UCSD-AML1 (cell line): ENCODE data around the gene MACF1.

ENCODE experiments used
- DNase-seq: peaks from one replicate; lab custom pipeline; 2025; ENCODE audit not compliant: unreplicated experiment; lab: John Stamatoyannopoulos, UW

Gene MACF1

DNA sequence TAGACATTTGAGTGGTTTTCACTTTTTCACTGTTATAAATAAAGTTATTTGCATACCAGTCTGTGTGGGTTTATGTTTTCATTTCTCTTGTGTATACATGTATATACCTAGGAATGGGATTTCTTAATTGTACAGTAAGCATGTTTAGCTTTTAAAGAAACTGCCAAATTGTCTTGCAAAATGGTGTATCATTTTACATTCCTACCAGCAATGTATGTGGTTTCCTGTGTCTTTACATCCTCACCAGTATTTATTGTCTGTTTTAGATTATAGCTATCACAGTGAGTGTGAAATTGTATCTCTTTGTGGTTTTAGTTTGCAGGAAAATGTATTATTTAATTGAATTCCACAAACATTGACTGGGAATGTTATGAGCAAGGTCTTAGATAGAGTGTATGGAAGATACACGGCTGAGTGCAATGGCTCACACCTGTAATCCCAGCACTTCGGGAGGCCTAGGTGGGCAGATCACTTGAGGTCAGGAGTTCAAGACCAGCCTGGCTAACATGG, 57.3 kb downstream of the MACF1 start:
- no peak for DNase-seq

DNA sequence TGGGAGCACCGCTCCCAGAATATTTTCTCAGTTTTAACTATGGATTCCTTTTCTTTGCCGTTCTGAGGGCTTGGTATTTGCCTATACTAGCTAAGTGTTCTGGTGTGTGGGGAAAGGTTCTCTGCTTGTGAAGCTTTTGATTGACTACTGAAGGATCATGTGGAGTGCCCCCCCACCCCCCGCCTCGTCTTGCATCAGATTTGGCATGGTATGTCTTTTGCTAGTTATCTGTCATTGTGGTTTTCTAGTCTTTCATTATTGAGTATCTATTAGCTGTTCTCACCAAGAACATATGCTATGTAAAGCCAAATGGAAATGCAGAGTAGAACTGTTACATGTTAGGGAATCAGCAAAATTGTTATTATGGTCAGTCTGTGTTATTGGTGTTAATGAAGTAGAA, 58.3 kb downstream of the MACF1 start:
- no peak for DNase-seq

DNA sequence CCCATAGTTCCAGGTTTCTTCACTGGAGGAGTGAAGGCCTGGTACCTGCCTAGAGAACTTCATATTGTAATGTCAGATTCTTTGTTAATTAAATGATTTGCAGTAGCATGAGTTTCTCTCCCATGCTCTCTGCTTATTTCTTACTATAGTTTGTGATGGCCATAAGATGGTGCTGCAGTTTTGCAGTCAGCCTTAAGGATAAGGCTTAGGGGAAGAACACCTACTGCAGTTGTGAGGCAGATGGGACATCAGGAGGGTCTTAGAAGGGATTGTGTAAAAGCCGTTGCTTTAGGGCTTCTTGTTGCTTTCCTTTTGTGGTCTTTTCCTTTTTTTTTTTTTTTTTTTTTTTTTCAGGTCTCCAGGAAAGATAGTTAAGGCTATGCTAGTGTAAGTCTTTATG, 61.8 kb downstream of the MACF1 start:
- no peak for DNase-seq

DNA sequence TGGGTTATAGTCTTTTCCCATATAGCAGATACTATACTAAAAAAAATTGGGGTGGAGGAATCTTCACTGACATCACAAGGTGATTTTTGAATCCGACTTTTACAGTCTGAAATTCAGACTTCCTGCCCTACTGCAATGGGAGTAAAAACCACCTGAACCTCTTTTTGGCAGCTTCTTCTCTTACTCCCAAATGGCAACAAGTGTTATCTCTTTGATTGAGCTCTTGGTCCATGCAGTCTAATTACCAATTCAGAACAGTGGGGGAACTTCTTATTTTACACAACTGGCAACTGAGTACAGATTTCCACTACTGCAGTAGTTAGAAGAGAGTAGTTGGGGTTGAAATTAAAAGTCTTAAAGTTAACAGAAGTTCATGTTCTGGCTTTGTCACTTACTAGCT, 62.3 kb downstream of the MACF1 start:
- no peak for DNase-seq

DNA sequence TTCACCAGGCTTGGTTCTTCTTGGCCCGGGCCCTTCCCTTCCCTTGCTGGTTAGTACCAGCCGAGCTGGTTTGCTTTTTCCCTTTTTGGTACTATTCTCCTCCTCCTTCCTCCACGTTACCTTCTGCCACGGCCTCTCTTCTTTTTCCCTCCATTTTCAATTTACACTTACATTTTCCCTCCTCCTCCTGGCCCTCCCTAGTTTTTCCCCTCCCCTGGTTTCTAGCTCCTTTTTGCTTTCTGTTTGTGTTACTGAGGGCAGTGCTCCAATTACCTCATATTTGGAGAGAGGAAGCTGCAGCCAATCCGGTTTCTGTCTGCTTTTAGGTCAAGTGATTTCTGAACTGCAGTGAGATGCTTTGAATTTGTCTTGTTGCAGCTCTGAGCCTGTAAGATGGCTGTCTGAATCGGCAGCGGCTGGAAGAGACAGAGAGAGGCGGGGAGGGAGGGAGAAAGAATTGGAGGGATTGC, 63.7 kb downstream of the MACF1 start:
- no peak for DNase-seq

DNA sequence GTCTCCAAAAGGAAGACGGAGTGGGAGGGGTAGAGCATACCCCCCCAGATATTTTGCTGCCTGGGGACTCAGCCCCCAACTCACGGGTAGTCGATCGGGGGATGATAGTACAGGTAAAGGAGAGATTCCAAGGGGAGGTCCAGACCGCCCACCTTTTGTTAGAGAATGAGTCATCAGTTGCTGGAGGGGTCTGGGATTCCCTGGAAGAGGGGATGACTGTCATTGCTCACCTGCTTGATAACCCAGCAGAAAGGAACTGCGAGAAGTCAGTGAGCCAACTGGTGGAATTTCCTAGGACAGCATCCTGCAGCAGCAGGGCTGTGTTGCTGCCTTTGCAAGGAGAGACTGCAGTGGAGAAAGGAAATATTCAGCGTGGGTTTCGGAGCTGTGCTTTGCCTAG, 64.4 kb downstream of the MACF1 start:
- DNase-seq: no peak

DNA sequence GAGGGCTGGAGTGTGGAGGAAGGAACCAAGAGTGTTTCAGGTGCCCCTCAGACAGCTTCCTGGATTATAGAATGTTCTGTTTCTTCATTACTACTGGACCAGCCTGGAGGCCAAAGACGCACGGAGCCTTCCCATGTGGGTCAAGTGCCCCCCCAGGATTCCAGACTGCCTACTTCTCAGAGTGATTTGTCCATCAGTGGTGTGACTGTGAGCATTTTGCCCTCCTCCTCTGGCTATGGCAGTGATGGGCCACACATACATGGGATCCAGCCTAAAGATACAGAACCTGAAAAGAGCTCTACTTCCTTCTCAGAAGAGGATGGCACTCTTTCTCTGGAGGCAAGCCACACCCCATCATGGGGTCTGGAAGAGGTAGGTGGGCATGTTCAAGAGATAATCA, 64.9 kb downstream of the MACF1 start:
- DNase-seq: no peak

DNA sequence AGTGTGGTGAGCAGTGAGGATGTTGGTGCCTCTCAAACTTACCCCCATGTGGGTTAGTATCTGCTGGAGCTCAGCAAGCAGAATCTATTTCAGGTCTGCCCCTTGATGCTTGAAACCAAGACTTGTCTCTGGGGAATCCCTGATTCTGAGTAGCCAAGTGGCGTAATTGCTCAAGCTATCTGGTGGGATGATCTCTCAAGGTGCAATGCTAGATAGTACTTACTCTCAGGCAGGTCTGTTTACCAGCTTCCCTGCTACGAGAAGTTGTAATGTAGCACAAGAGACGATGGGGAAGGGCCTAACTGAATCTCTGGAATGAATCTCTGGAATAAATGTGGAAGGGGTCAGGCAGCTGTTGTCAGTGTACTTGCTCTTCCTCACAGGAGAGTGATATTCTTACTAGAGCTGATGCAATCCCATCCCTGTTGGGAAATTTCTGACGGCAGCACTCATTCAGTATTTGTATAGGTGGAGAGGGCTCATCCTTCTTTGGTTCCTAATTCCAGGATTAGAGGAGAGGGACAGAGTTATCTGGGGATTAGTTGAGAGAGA, 65.4 kb downstream of the MACF1 start:
- no peak for DNase-seq

DNA sequence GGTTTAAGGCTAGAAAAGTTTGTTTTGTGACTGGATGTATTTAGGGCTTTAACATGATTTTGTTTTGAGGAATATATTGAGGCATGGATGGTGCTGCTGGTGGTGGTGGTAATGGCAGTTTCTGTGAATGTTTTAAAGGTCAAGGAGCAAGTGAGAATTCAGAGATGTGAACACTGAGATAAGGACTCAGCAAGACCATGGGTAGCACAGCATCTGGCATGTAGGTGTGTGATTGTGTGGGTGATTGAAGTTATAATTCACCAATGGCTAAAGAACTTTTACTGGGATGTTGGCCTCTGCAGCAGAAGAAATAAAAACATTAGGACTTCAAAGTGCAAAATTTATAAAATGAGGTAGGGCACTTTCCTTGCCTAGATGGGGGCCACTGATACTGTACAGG, 65.9 kb downstream of the MACF1 start:
- DNase-seq: no peak

DNA sequence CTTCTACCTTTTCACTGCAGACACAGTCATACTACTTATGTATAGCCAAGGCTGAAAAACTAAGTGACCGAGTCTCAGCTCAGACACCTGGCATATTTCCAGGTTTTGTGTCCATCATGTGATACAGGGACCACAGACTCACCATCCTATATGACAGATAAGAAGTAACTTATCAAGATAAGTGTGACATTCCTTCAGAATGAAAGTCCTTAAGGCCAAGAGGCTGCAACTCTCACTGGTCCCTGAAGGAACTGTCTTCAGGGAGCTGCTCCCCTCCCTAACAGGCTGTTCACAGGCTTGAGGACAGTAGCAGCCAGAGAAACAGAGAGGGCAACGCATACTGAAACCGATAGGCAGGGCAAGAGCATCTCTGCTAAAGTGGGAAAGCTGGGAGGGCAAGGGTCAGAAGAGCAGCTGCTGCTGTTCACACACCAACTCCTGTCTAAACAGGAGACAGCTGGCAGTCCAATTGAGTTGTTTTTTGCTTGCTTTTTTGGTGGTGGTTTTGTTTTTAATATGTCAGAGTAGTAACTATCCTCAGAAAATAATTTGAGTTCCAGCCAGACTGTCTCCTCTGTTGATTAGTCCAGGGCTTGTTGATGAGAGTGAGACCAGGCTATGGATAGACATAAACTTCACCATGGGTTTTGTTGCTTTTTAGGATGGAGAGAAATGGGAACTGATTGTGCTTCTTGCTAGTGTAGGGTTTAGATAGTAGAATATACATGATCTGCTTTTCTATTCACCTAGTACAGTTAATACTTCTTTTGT, 67.7 kb downstream of the MACF1 start:
- no peak for DNase-seq

DNA sequence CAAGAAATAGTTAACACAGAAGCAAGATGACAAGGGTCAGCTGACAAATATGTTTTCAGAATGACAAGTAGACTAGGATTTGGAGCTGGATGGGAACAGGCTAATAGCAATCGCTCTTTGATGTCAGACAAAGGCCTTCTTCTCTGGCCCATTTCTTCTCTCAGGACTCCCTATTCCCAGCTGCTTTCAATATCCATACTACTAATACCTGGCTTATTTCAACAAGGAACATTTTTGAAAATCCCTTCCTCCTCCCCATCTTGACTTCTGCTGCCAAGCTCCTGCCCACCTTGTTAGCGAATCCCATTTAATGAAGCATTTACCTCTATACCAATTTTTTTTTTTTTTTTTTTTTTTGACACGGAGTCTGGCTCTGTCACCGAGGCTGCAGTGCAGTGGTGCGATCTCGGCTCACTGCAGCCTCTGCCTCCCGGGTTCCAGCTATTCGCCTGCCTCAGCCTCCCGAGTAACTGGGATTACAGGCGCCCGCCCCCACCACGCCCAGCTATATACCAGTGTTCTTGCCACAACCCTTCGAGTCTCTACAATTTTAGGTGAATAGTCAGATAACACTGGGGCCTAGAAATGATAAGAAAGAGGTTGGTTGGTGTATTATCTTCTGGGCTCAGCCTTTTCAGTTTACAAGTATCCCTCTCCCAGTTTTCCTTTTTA, 68.4 kb downstream of the MACF1 start:
- DNase-seq: no peak

DNA sequence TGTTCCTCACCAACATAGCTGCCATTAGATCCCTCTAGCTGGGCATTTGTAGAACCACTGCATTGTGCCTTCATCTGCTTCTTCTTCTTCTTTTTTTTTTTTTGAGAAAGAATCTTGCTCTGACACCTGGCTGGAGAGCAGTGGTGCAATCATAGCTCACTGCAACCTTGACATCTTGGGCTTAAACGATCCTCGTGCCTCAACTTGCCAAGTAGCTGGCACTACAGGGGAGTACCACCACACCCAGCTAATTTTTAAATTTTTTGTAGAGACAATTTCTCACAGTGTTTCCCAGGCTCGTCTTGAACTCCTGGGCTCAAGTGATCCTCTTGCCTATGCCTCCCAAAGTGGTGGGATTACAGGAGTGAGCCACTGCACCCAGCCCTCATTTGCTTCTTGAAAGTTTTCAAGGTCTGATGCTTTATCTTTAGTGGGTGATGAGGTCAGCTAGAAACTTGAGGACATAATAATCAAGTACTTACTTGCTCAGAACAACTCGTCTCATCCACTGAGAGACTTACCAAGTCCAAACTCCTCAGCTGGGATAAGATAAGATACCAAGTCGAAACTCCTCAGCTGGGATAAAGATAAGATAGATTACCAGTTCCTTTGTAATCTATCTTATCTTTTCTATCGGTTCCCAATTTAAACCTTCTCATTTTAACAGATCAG, 71.5 kb downstream of the MACF1 start:
- no peak for DNase-seq

DNA sequence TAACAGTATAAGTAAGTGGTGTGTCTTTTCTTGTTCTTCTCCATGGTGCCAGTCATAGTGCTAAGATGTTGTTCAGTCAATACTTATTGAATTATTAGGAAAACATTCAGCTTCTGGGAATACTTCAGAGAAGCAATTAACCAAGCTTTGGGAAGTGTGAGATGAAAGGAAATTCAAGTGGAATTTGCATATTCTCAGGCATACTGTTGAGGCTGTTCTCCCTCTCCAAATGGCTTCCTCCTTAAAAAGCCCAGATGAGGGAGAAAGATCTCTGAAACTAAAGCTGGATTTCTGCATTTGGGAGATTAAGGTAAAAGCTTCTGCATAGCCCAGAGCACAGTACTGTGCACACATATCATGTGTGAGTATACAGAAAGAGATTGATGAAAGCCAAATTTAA, 73.4 kb downstream of the MACF1 start:
- DNase-seq: no peak

DNA sequence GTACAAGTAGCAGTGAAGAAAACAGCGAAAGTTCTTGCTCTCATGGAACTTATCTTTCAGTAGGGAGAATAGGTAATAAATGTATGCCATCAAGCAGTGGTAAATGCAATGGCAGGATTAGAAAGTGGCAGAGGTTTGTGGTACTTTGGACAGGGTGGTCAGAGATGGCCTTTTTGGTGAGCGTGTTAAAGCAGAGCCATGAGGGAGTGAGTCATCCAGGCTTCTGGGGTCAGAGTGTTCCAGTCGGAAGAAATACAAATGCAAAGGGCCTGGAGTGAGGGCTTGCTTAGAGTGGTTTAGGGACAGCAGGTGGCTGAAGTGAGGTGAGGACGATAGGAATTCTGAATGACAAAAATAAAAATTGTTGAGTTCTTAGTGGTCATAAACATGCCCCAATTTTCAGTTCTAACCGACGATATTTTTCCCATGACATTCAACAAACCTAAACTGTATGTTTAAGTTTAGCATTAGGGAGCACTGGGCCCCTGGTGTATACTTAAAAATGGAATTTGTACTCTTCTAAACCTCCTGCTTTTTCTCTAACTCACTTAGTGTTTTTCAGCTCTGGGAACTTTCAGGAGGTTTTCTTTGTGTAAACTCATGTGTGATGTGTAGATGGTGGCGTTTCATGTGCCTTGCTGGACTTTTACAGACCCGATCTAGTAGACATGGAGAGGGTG, 78.2 kb downstream of the MACF1 start:
- DNase-seq: no peak

DNA sequence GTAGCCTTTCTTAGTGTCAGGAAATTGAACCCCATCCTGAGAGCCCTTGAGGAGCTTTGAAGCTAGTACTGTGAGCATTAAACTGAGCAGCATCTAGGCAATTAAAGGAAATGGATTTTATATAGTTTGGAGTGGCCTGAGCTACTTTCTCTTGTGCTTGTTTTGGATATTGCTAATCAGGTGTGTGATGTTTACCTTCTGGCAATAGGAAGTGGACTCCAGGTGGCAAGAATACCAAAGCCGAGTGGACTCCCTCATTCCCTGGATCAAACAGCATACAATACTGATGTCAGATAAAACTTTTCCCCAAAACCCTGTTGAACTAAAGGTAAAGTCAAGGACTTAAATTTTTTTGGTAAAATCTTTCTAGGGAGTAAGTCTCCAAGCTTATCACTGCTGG, 79.4 kb downstream of the MACF1 start:
- DNase-seq: no peak

DNA sequence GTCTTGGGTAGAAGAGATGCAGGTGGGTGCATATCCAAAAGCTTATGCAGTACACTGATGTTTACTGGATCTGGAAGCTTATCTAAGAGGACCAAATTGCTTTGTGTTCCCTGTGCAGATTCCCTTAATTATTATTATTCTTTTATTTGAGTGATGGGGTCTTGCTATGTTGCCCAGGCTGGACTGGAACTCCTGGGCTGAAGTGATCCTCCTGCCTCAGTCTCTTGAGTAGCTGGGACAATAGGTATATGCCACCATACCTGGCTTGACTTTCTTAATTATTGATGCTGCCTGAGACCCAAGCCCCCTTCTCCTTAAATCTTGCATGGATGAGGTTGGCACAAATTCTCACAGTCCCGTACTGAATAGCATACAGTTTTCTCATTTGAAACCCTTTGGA, 83.0 kb downstream of the MACF1 start:
- no peak for DNase-seq

DNA sequence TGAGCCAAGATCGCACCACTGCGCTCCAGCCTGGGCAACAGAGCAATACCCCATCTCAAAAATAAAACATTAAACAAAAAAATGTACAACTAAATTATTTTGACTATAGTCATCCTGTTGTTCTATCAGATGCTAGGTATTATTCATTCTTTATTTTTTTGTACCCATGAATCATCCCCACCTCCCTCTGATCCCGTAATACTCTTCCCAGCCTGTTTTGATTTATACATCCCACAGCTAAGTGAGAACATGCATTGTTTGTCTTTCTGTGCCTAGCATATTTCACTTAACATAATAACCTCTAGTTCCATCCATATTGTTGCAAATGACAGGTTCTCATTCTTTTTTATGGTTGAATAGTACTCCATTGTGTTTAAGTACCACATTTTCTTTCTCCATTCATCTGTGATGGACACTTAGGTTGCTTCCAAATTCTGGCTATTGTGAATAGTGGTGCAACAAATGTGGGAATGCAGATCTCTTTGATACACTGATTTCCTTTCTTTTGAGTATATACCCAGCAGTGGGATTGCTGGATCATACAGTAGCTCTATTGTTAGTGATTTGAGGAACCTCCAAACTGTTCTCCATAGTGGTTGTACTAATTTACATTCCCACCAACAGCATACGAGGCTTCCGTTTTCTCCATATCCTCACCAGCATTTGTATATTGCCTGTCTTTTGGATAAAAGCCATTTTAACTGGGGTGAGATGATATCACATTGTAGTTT, 84.4 kb downstream of the MACF1 start:
- no peak for DNase-seq

DNA sequence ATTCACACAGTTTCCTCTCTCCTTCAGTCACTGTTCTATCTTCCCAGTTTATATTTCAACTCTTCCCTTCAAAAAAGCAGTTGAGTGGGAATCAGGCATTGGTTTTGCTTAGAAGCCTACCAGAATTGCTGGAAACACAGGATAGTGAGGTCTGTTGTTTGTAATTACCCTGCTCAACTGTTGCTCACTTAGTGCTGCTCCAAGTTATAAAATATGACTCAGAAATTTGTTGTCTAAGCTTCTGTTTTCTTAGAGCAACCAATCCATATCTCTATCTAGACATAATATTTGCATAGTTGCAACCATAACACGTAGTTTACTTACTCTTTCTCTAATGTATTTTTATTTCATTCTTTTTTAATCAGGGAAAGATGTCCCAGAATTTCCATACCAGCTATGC, 87.9 kb downstream of the MACF1 start:
- no peak for DNase-seq

DNA sequence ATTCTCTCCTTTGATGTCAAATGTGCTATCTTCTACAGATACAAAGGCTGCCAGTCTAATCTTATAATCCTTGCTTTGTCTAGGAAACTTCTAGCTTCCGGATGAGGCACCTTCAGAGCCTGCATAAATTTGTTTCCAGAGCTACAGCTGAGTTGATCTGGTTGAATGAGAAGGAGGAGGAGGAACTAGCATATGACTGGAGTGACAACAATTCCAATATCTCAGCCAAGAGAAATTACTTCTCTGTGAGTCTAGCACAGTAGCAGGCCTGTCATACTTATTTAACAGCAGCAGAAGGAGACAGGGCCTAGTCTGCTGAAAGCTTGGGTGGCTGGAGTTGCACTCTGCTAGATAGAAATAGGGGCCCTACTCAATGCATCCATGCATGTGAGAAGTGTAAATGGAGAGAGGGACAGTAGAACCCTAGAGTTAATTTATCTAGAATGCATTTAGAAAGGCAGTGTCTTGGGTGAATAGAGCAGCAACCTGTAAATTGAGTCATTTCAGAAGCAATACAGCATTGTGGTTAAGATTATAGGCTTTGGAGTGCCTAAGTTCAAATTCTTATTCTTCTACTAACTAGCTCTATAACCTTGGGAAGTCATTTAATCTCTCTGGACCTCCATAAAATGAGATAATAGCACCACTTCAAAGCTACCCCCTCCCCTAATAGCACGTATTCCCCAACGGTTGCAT, 89.0 kb downstream of the MACF1 start:
- DNase-seq: no peak

DNA sequence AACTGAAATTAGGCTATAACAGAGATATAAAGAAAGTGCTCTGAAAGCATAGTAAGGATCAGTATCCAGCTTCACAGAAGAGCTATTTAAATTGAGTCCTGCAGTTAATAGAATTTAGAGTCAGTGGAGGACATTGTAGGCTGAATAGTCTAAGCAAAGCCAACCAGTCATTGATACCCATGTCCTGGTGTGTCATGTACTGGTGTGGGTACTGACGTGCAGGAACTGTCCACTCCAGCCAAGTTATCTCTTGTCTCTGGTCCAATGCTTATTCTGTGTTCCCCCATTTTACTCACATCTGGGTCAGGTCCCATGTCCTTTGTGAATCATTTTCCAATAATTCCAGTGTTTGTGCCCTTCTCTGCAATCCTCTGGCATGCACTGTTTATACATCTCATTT, 90.0 kb downstream of the MACF1 start:
- no peak for DNase-seq
